WI38 (cell line): Measurements from ENCODE around the gene SUFU.

Experiments used
- H3K4me3 ChIP-seq: 2 replicates; pipeline ENCODE4 v1.5.1; 2011; ENCODE audit warnings: low read depth, mild to moderate bottlenecking, control low read depth, low read length
- CTCF ChIP-seq: IDR thresholded peaks from 2 replicates; pipeline ENCODE4 v1.5.1; 2012; ENCODE audit warnings: low read depth, mild to moderate bottlenecking, control low read depth, low read length

SUFU gene

DNA sequence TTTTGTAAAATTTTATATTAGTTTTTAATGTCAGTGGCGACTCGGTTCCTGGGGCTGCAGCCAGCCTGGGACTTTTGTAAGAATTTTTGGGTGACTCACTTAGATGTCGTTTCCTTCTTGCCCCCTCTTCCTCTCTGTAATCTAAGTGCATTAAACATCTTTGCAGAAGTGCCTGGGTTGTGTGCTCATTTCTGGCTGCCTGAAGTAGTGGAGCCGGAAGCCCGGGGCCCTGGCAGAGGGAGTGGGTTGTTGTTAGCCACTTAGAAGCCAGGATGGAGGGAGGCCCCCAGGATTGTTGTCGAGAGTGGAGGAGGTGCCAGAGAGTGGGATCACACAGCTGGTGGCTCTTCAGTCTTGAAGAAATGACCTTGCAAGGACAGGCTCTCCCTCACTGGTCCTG, 129.5 kb downstream of the SUFU start:
- TF ChIP-seq CTCF = no peak
- H3K4me3 ChIP-seq = 0 out of 2 replicates have a peak overlapping the region, but pooled peaks have one; percentile 2

GRCh38 chr10:102633848-102634247, 130.1 kb downstream of the SUFU start:
- H3K4me3 ChIP-seq = no peak overlapping the region
- TF ChIP-seq CTCF = no peak

DNA sequence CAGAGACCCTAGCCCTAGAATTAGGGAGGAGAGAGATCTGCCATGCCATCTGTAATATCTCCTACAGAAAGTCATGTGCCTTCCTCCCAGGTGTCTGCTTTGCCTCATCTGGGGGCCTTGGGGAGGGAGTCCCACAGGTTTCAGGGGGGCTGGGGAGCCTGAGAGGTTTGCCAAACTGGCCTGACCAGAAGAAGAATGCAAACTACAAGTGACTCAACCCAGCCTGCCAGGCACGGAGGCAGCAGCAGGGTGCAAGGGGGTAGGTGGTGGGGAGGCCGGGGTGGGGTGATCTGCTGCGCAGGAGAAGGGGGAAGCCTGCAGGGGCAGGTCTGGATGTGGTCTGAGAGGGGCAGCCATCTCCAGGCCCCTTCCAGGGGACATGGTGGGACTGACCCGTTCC, 130.9 kb downstream of the SUFU start:
- TF ChIP-seq CTCF = no peak
- no peak overlapping the region for H3K4me3 ChIP-seq

GRCh38 chr10:102635377-102635776, 131.6 kb downstream of the SUFU start:
- no peak for TF ChIP-seq CTCF
- H3K4me3 ChIP-seq = no peak overlapping the region

DNA sequence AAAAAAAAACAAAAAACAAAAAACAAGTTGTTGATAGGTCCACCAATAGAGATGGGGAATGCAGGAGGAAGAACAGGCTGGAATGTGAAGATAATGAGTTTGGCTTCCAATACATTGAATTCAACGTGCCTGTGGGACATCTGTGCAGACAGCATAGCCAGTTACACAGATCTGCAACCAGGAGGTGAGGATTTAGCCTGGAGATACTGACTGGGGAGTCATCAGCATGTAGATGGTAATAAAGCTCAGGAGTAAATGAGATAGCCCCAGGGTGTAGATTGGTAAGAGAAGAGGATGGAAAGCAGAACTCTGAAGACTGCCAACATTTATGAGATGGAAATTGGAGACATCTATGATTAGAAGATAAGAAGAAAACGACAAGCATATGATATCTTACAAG, 135.8 kb downstream of the SUFU start:
- H3K4me3 ChIP-seq = no peak overlapping the region
- no peak for TF ChIP-seq CTCF

- H3K4me3 ChIP-seq = peak overlapping the region; percentile 93
- TF ChIP-seq CTCF = no peak
Measured at GRCh38 chr10:102641402-102641801, 137.6 kb downstream of the SUFU start.

GRCh38 chr10:102641880-102642735, 138.3 kb downstream of the SUFU start:
- TF ChIP-seq CTCF = no peak
- peak overlapping the region; percentile 93 for H3K4me3 ChIP-seq
